SHP77 (cell line): Measurements from ENCODE around the gene CENPC.
A peak's percentile ranks its signal among the peaks of the same experiment; 100 is the strongest.
"Not testable (repeated sequence)": the region's sequence is repeated elsewhere in the genome, so short reads cannot be mapped to it uniquely, and the experiment has no call there.

Experiments used
- DNase-seq, 2 experiments: peaks; one replicate each; lab custom pipeline; 2025; lab: John Stamatoyannopoulos, UW

The CENPC gene

DNA sequence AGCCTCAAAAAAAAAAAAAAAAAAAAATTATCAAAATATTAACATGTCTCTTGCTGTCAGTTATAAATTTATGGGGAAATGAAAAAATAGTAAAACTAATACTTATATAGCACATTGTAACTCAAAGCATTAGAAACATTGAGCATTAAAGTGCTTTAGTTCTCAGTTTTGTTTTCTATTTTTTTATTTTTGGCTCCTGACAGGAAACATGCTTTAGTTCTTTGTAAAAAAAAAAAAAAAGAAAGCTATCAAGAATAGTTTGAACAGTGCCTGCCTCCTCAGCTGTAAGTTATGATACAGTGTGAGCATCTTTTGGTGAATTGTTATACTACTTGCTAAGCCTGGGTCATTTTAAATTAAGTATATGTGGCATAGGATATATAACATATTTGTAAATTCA, 5.1 kb upstream of the CENPC start:
- no peak for DNase-seq

DNA sequence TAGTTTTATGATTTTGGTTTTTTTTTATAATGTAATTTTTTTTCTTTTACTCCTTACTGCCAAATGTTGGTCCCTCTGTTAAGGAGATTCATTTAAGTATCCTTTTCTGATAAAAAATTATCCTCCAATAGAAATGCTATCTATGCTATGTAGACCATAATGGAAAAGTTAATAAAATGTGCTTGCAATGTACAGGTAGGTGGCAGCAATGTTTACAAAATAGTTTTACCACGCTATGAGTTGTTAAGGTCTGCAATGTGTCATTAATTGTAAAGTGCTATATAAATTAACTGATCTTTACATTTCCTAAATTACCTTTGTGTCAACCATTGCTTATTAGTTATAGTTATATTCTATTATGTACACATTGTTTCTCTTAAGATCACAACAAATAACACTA, 3.8 kb upstream of the CENPC start:
- peak in 1 of 2 experiments; percentile 5 for DNase-seq

DNA sequence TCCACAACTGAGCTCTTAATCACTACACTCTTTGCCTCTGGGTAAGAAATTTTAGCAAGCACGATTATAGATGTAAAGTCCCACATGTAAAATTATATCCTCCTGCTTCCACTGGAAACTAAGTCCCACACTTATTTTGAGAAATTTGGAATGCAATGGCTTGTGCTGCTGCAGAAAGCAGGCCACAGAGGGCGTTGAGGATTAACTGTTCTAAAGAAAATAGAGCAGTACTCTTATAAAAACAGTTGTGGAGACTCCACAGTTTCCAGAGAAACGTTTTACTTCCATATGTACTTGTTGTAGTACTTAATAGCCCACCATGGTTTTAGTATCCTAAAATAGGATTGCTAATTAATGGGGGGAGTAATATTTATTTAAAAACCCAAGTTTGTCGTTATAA, 1.7 kb upstream of the CENPC start:
- DNase-seq = no peak

DNA sequence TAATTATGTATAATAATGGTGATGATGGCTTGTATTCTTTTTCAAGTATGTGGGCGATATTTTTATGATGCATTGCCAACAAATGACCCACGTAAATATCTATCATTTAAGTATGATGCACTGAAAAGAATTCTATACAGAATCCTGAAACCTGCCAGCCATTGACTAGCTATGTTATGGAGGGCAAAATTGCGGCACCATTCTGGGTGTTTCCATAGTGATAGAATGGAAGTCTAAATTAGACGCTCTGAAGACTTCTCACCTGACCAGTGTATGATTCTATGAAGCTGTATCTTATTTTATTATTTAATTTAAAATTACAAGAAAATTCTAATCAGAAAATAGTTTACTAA, 677 bp upstream of the CENPC start:
- DNase-seq = peak in 1 of 2 experiments; percentile 14

DNA sequence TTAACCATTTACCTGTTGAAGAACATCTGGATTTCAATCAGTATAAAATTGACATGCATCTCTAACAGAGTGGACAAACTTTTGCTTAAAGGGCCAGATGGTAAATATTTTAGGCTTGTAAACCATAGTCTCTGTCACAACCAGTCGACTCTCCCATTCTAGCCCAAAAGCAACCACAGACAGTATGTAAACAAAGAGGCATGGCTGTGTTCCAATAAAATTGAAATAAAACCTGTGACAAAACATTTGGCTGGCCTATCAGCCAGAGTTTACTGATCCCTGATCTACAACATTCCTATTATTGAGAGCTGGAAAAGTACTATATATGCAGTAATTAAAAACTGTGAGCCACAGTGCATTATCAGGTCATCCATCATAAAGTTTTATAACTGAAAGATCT, 3.2 kb downstream of the CENPC start:
- no peak for DNase-seq

DNA sequence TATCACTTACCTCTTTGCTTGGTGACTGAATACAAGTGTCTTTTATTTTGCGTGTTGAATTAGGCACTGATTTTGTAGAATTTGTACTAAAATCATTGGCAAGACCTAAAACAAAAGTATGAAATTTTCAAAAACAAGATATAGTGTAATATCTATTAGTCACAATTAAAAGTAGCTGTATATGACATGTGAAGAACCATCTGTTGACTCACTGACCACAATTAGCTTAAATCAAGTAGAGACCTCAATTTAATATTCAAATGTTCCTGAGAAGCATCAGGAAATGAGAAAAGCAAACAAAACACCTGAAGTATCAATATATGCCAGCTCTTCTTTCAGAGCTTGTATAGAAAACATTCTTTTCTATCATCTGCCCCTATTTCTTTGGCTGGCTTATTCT, 5.5 kb downstream of the CENPC start:
- no peak for DNase-seq

DNA sequence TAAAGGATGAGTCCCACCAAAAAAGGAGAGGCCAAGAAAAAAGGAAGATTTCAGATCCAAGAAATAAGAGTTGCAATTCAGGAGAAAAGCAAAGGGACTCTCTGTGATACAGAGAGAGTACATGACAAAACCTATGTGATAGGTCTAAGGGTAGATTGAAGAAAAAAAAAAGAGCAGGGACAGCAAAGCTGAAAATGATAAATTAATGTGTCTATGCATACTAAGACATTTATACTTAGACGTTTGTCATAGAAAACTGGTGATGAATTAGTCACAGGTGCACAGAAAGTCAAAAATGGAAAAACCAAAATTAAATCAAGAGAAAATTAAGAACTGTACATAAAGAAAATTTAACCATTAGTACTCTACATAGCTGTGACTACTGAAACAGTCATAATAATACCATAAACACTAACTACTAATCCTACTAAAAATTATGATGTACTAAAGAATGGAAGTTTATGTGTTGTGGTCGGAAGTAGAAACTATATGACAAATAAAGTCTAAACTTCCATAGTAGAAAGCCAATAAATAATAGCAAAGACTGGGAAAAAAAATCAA, 9.9 kb downstream of the CENPC start:
- DNase-seq = no peak

DNA sequence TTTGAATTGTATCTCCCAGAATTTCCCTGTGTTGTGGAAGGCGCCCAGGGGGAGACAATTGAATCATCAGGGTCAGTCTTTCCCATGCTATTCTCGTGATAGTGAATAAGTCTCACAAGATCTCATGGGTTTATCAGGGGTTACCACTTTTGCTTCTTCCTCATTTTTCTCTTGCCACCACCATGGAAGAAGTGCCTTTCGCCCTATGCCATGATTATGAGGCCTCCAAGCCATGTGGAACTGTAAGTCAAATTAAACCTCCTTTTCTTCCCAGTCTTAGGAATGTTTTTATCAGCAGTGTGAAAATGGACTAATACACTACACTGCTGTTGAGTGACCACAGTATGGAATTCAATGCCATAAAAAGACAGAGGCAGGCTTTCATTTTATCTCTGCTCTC, 12.2 kb downstream of the CENPC start:
- no peak for DNase-seq

DNA sequence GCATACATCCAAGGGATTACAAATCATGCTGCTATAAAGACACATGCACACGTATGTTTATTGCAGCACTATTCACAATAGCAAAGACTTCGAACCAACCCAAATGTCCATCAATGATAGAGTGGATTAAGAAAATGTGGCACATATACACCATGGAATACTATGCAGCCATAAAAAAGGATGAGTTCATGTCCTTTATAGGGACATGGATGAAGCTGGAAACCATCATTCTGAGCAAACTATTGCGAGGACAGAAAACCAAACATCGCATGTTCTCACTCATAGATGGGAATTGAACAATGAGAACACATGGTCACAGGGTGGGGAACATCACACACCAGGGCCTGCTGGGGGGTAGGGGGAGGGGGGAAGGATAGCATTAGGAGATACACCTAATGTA, 12.9 kb downstream of the CENPC start:
- DNase-seq = not testable (repeated sequence)

DNA sequence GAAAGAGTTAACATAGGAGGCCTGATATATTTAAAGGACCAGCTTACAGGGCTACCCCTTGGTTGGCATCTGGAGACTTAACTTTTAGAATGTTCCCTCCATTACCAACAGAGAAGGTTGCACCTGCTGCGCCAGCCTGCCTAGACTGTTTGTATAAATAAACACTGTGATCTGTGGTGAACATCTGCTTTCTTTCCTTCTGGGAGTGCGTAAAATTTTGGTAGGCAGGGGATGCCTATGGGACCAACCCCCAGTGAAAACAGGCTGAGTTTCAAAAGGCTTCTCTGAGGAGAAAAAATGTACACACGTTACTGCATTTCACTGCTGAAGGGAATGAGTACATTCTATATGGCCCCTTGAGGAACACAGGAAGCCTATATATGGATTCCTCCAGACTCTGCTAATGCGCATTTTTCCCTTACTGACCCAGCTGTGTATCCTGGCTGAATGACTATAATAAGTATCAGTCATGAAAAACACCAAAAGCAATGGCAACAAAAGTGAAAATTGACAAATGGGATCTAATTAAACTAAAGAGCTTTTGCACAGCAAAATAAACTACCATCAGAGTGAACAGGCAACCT, 13.8 kb downstream of the CENPC start:
- peak; percentile 54 to 64 for DNase-seq

DNA sequence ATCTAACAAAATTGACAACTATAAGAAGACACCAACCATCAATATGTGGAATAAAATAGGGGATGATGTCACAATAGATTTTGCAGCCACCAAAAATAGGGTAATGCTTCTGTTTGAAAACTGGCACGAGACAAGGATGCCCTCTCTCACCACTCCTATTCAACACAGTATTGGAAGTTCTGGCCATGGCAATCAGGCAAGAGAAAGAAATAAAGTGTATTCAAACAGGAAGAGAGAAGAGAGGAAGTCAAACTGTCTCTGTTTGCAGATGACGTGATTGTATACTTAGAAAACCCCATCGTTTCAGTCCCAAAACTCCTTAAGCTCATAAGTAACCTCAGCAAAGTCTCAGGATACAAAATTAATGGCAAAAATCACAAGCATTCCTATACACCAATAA, 21.2 kb downstream of the CENPC start:
- not testable (repeated sequence) for DNase-seq

DNA sequence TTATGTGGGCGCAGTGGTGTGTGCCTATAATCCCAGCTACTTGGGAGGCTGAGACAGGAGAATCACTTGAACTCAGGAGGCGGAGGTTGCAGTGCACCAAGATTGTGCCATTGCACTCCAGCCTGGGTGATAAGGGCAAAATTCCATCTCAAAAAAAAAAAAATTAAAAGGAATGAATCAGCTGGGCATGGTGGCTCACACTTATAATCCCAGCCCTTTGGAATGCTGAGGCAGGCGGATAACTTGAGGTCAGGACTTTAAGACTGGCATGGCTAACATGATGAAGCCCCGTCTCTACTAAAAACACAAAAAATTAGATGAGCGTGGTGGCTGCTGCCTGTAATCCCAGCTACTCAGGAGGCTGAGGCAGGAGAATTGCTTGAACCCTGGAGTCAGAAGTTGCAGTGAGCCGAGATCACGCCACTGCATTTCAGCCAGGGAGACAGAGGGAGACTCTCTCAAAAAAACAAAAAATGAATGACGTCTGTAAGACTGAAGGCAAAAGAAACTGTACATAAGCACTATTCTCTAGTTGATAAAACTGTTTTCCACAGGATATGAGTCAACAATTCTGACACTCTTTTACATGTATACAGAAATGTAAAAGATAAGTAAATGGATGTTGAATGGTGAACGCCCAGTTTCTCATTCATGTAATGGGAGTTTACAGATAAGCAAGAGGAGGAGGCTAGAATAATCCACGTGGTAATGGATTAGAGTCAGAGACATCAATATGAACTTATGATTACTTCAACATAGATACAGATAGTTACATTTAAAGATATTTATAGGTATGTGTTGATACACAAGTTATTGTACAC, 22.2 kb downstream of the CENPC start:
- no peak for DNase-seq

DNA sequence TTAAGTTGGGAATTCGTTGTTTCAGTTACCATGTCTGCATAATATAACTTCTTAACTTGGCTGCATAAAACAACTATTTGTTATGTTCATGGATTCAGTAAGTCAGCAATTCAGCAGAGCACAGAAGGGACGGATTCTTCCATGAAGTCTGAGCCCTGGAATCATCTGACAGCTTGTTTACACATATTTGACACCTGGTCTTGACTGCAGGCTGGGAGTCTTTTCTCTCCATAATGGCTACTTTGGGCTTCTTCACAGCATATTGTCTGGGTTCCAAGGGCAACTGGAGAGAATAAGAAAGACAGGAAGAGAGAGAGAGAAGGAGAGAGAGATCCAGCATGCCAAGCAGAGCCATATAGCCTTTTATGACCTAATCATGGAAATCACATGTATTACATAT, 23.1 kb downstream of the CENPC start:
- DNase-seq = no peak

DNA sequence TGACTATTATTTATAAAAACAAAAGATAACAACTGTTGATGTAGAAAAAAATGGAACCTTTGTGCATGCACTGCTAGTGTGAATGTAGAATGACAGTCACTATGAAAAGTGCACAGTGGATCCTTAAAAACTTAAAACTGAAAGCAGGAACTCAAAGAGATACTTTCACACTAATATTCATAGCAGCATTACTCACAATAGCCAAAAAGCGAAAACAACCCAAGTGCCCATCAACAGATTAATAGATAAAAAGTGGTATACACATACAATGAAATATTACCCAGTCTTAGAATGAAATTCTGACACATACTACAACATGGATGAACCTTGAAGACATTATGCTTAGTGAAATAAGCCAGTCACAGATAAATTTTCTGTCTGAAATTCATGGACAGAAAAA, 23.8 kb downstream of the CENPC start:
- no peak for DNase-seq

DNA sequence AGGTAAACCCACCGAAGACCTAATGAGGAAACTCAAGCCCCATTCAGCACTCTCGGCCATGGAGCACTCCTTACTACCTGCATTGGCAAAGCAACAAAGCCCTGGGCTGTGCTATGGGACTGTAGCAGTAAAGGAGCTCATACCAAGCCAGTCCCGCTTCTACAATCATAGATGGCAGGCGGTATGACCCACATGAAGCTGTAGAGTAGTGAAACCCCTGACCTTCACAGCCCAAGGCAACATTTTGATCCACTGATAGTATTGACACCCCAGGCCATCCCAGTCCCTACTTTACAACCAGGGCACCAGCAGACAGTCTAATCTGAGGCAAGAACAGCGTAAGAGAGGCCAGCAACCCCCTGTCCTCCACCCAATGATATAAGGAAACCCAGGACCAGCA, 25.2 kb downstream of the CENPC start:
- DNase-seq = no peak

DNA sequence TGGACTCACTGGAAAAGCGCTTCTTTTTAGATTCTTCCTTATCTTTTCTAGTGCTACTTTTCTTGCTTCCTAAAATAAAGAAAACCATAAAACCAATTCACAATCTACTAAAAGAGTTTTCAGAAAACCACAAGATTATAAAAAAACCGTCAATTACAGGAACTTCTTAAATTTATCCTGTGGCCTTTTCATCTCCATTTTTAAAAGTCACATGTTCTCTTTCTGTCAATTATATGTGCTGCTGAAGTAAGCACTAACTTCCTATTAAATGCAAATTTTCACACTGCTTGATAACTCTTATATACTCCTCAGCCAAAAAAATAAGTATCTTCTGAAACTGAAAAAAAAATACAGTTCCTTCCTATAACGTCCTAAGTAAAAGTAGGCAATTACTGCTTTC, 32.8 kb downstream of the CENPC start:
- no peak for DNase-seq

DNA sequence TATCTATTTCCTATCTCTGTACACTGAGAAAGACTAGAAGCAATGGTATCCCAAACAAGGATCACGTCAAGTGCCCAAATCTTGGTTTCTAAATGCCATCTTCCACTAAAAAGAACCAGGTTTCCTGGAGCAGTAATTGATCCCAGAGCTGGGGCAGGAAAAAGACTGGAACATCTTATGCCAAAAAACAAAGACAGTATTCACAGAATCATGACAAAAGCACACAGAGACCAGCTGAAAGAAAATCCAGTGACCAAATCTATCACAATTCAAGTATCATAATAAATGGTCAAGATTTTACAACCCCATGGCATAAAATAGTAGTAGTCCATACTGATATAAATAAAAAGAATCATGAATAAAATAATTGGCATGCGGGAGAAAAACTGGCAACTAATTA, 44.9 kb downstream of the CENPC start:
- DNase-seq = no peak

DNA sequence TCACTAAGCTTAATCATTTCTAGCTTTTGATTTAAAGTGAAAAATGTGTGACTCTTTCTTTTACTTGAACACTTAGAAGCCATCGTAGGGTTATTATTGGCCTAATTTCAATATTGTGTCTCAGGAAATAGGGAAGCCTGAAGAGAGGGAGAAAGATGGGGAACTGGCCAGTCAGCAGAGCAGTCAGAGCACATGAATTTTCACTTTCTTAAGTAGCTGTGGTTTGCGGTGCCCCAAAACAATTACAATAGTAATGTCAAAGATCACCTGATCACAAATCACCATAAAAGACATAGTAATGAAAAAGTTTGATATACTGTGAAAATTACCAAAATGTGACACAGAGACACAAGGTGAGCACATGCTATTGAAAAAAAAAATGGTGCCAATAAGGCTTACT, 45.5 kb downstream of the CENPC start:
- no peak for DNase-seq

DNA sequence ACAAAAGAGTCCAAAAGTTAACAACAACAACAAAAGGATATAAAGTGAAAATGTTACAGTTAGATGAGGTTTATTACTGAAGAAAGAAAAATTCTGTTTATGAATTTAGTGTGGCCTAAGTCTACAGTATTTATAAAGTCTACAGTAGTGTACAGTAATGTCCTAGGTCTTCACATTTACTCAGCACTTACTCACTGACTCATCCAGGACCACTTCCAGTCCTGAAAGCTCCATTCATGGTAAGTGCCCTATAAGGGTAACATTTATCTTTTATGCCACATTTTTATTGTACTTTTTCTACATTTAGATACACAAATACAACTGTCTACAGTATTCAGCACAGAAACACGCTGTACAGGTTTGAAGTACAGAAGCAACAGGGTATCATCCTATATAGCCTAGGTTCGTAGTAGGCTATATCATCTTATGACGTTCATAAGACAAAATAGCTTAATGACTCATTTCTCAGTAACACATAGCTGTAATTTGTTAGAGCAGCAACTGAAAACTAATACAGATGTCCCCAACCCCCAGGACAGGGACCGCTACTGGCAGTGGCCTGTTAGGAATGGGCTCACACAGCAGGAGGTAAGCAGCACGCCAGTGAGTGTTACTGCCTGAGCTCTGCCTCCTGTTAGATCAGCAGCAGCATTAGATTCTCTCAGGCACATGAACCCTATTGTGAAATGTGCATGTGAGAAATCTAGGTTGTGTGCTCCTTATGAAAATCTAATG, 61.3 kb downstream of the CENPC start:
- no peak for DNase-seq

DNA sequence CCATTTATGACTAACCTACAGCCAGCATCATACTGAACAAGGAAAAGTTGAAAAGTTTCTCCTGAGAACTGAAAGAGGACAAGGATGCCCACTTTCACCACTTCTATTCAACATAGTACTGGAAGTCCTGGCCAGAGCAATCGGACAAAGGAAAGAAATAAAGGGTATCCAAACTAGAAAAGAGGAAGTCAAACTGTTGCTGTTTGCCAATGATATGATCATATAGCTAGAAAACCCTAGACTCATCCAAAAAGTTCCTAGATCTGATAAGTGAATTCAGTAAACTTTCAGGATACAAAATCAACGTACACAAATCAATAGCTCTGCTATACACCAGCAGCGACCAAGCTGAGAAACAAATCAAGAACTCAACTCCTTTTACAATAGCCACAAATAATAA, 64.5 kb downstream of the CENPC start:
- no peak for DNase-seq

DNA sequence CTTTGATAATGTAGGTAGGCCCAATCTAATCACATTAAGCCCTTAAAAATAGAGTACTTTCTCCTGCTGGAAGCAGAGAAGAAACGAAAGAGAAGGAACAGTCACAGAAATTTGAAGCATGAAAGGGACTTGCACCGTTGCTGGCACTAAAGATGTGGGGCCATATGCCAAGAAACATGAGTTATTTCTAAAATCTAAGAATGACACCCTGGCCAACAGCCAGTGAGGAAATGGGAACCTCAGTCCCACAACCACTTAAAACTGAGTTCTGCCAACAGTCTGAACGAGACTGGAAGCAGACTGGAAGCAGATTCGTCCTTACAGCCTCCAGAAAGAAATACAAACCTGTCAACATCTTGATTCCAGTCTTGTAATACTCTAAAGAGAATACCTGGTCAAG, 70.1 kb downstream of the CENPC start:
- no peak for DNase-seq

DNA sequence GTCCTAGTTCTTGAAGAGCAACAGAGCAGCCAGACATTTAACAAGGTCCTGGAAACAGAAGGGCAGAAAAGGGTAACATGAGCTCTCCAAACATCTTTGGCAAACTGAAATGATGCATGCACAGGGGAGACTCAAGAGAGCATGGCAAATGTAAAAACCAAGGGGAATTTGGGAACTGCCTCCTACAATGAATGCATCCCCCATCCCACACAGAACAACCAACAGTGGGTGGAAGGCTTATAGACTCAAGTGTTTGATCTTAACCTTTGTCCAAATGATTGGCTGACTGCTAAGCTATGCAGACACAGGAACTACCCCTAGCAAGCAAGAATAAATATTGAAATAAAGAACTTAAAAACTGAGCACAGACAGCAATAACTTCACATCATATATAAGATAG, 74.4 kb downstream of the CENPC start:
- DNase-seq = no peak

DNA sequence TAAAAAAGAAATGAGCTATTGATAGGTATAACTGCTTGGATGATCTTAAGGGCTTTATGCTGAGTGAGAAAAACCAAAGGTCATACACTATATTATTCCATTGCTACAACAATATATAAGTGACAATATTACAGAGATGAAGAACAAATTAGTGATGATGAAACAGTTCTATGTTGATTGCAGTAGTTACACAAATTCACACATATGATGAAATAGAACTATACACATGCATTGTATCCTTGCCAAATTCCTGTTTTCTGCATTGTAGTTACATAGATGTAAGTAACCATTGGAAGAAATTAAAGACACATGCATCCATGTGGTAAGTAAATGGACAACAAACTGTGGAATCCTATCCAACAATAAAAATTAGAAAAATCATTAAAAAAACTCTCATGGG, 76.5 kb downstream of the CENPC start:
- no peak for DNase-seq
